Tibial nerve (tissue), 4 donors: ENCODE data around the gene CLIC1.

ENCODE experiments used
- EP300 ChIP-seq, 2 donors: sonication (generic); formaldehyde crosslinking; IDR thresholded peaks; one replicate each; pipeline ENCODE4 v1.6.1; 2017; ENCODE audit warnings: antibody characterized with exemption in 2 of 2, mild to moderate bottlenecking in 1 of 2
- POLR2A ChIP-seq, 2 donors: fragments of 450-650 bp; IDR thresholded peaks; one replicate each; pipeline ENCODE4 v1.6.1; 2017; ENCODE audit warnings: antibody characterized with exemption in 2 of 2, mild to moderate bottlenecking in 2 of 2, moderate library complexity in 2 of 2
- TF ChIP-seq, protein P1 (sequence below), 5 experiments: fragments of 200-600 bp in 3 of 5; fragments of 450-650 bp in 2 of 5; sonication (generic) in 3 of 5; IDR thresholded peaks; one replicate each; pipeline ENCODE4 v1.5.1; 2016 to 2019; ENCODE audit warnings: antibody characterized with exemption in 5 of 5, mild to moderate bottlenecking in 3 of 5, moderate library complexity in 2 of 5

DNA sequence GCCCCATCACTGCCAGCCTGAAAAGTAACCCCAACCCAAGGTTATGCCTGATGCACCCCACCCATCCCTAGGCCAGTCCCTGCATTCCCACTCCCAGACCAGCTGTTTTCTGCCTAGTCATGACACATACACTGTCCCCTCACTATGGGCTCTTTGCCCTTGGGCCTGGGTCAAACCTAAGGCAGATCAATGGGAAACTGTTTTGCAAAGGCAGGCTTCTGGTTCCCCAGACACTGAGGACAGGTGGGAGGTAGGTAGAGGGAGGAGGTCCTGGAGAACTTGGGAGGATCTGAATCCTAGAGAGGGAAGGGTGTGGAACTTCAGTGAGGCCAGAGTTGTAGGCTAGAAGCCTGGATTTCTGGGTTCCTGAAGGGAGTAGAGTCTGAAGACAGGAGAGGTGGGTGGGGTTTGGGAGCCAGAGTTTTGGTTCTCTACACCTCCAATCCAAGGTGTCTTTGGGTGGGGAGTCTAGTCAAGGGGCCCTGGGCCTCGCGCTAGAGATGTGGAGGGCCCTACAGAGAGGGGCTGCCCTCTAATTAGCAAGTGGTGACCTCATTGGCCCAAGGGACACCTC, 2.0 kb downstream of the CLIC1 start:
- TF ChIP-seq, protein P1, sequence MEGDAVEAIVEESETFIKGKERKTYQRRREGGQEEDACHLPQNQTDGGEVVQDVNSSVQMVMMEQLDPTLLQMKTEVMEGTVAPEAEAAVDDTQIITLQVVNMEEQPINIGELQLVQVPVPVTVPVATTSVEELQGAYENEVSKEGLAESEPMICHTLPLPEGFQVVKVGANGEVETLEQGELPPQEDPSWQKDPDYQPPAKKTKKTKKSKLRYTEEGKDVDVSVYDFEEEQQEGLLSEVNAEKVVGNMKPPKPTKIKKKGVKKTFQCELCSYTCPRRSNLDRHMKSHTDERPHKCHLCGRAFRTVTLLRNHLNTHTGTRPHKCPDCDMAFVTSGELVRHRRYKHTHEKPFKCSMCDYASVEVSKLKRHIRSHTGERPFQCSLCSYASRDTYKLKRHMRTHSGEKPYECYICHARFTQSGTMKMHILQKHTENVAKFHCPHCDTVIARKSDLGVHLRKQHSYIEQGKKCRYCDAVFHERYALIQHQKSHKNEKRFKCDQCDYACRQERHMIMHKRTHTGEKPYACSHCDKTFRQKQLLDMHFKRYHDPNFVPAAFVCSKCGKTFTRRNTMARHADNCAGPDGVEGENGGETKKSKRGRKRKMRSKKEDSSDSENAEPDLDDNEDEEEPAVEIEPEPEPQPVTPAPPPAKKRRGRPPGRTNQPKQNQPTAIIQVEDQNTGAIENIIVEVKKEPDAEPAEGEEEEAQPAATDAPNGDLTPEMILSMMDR (IDR thresholded peaks at IDR 0.05) = no peak
- TF ChIP-seq POLR2A (IDR thresholded peaks at IDR 0.05) = no peak
- TF ChIP-seq EP300 (IDR thresholded peaks at IDR 0.05) = no peak
